D721Med (cell line): ENCODE measurements around the gene ERBB4.

Experiments
- DNase-seq: peaks from one replicate; pipeline ENCODE4 v3.0.0; 2011; ENCODE audit warnings: low spot score; ENCODE audit not compliant: insufficient read length
- FAIRE-seq: peaks from 2 replicates; lab custom pipeline; 2011; peaks lifted over from hg19 to GRCh38; lab: Jason Lieb, UNC
- TF ChIP-seq, protein P1 (sequence below): IDR thresholded peaks from 2 replicates; pipeline ENCODE4 v1.5.1; 2012; ENCODE audit warnings: mild to moderate bottlenecking, control low read depth; ENCODE audit not compliant: insufficient read depth; ENCODE audit errors: missing control alignments

The ERBB4 gene

GRCh38 chr2:212269005-212269404 is 269.6 kb downstream of the ERBB4 start:
- FAIRE-seq (no peak), DNase-seq (no peak)
- TF ChIP-seq, protein P1, sequence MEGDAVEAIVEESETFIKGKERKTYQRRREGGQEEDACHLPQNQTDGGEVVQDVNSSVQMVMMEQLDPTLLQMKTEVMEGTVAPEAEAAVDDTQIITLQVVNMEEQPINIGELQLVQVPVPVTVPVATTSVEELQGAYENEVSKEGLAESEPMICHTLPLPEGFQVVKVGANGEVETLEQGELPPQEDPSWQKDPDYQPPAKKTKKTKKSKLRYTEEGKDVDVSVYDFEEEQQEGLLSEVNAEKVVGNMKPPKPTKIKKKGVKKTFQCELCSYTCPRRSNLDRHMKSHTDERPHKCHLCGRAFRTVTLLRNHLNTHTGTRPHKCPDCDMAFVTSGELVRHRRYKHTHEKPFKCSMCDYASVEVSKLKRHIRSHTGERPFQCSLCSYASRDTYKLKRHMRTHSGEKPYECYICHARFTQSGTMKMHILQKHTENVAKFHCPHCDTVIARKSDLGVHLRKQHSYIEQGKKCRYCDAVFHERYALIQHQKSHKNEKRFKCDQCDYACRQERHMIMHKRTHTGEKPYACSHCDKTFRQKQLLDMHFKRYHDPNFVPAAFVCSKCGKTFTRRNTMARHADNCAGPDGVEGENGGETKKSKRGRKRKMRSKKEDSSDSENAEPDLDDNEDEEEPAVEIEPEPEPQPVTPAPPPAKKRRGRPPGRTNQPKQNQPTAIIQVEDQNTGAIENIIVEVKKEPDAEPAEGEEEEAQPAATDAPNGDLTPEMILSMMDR: no peak

GRCh38 chr2:212266297-212266696 is 272.3 kb downstream of the ERBB4 start:
- FAIRE-seq: no peak
- no peak for DNase-seq

DNA sequence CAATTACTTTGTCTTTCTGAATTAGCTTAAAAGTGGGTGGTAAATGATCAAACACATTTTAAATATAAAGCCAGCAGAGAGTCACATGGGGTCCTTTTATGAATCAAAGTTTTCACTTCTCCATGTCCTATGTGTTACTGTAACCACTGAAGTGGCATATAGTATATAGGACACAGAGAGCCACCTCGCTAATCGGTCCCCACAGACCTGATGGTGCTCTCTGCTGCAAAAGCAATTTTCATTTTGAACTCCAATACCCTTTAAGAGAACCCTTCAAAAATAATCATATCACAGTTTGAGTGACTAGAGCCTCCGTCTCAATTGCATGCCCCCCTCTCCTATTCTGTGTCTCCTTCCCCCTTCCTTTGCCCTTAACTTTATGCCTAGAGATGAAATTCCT is 272.8 kb downstream of the ERBB4 start:
- TF ChIP-seq, protein P1: no peak
- FAIRE-seq: no peak
- DNase-seq: no peak

More at GRCh38 chr2:212266297-212266696, 272.3 kb downstream of the ERBB4 start:
- TF ChIP-seq, protein P1: no peak

DNA sequence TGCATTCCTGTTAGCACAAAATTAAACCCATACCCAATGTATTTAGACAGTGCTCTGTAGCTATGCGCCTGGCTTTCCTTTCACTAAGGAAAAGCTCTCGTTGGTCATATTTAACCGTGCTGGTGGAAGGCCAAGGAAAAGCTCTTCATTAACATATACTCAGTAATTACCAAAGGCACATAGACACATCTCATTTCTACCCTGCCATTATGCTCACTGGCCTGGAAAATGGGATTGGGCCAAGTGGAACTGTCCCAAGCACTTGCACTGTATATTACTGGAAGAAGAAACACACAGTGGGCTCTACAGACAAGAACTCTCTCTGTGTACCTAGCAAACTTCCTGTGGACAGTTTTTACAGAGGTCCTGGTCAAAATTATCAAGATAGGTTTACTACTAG is 274.4 kb downstream of the ERBB4 start:
- FAIRE-seq (no peak), DNase-seq (no peak)
- TF ChIP-seq, protein P1: no peak

DNA sequence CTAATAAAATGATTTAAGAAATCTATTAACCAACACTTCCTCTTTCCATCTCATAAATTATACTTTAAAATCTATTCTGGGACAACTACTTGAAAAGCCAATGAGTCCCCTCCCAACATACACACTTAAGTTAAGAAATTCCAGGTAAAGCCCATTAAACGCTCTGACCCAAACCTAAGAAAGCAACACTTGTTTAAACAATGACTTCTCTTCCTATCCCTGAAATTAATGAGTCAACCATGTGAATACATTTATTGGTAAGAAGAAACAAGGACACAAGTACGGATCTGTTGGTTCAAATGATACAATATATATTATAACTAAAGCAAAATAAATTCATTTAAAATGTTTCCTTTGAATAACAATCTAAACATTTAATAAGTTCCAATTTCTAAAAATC is 279.4 kb downstream of the ERBB4 start:
- DNase-seq (no peak), FAIRE-seq (no peak)
- TF ChIP-seq, protein P1: no peak

GRCh38 chr2:212254339-212254738 is 284.3 kb downstream of the ERBB4 start:
- DNase-seq (no peak), FAIRE-seq (no peak)
- TF ChIP-seq, protein P1: no peak

- FAIRE-seq: peak; percentile 16
Observed at GRCh38 chr2:212249451-212249850, 289.2 kb downstream of the ERBB4 start.

More at GRCh38 chr2:212249451-212249850, 289.2 kb downstream of the ERBB4 start:
- no peak for DNase-seq
- TF ChIP-seq, protein P1: peak; percentile 42
